AG04449 (cell line): Measurements from ENCODE around the gene ISOC2.

Source experiments
- CTCF ChIA-PET: fragments of 350-600 bp; formaldehyde crosslinking; extraction: SDS; loops from one replicate; lab custom pipeline; 2021; ENCODE audit warnings: antibody characterized with exemption; lab: Yijun Ruan, JAX
- POLR2A ChIA-PET: fragments of 400-600, 350-600 bp; formaldehyde crosslinking; extraction: SDS; loops from one replicate; lab custom pipeline; 2020; ENCODE audit warnings: antibody characterized with exemption, inconsistent platforms; lab: Yijun Ruan, JAX
- DNase-seq: peaks from one replicate; pipeline ENCODE4 v3.0.0-alpha.2; 2010; ENCODE audit warnings: low read depth, low spot score
- H3K4me3 ChIP-seq: 2 replicates; pipeline ENCODE4 v1.5.1; 2011; ENCODE audit warnings: low read depth, mild to moderate bottlenecking, control low read depth, low read length
- CTCF ChIP-seq: IDR thresholded peaks from one replicate; pipeline ENCODE4 v1.5.1; 2011; ENCODE audit warnings: mild to moderate bottlenecking, moderate library complexity, low read length, control low read depth, inconsistent platforms; ENCODE audit not compliant: insufficient read depth; ENCODE audit errors: missing control alignments

Gene ISOC2

GRCh38 chr19:55476100-55476775, 14.8 kb upstream of the ISOC2 start, which contains the start of gene ZNF628:
Gene ZNF628, plus strand, starts transcription at chr19:55476617. Its CDS starts 3,294 bp downstream, at chr19:55479911.
- no peak for TF ChIP-seq CTCF
- POLR2A ChIA-PET: interaction anchor here (0.8 to 3.2 kb wide), 7 partner anchors 9 to 217 kb away, joined by 3 to 44 read pairs (median 9); partner anchors contain the start of genes ISOC2, NAT14, PPP6R1 and SSC5D
- CTCF ChIA-PET: interaction anchor here (0.8 to 5.9 kb wide), 9 partner anchors 9 to 335 kb away, joined by 3 to 90 read pairs (median 5); partner anchors contain the start of genes SSC5D and ZNF865
- peak within 1 kb of the TSS; percentile 71 for H3K4me3 ChIP-seq
- DNase-seq: peak; percentile 77

GRCh38 chr19:55474269-55475265, 13.1 kb upstream of the ISOC2 start:
- POLR2A ChIA-PET: interaction anchor here (0.9 kb wide), 1 partner anchor 13 kb away, joined by 3 read pairs; no protein-coding TSS in a partner anchor

GRCh38 chr19:55473225-55474012, 12.0 kb upstream of the ISOC2 start:
- ChIA-PET POLR2A (no interaction called here), CTCF (interaction anchor here (5.9 kb wide), 1 partner anchor 31 kb away, joined by 38 read pairs; no protein-coding TSS in a partner anchor)
- no peak overlapping the region for H3K4me3 ChIP-seq
- DNase-seq: no peak
- no peak for TF ChIP-seq CTCF

More at GRCh38 chr19:55474269-55475265, 13.1 kb upstream of the ISOC2 start:
- no peak overlapping the region for H3K4me3 ChIP-seq
- DNase-seq: no peak
- no peak for TF ChIP-seq CTCF
- CTCF ChIA-PET: interaction anchor here (0.7 to 5.9 kb wide), 4 partner anchors 8 to 333 kb away, joined by 3 to 90 read pairs (median 20); no protein-coding TSS in a partner anchor

GRCh38 chr19:55472463-55472862, 11.0 kb upstream of the ISOC2 start:
- DNase-seq: no peak
- no peak overlapping the region for H3K4me3 ChIP-seq
- ChIA-PET CTCF (interaction anchor here (5.9 kb wide), 1 partner anchor 32 kb away, joined by 38 read pairs; no protein-coding TSS in a partner anchor), POLR2A (no interaction called here)
- no peak for TF ChIP-seq CTCF

- CTCF ChIA-PET: interaction anchor here (0.8 to 1.2 kb wide), 8 partner anchors 9 to 169 kb away, joined by 3 to 15 read pairs (median 3); partner anchors contain the start of genes ISOC2 and NAT14
- no peak for DNase-seq
- no peak overlapping the region for H3K4me3 ChIP-seq
- POLR2A ChIA-PET: interaction anchor here (0.8 kb wide), 1 partner anchor 10 kb away, joined by 3 read pairs; the partner anchor contains the start of gene ISOC2
- no peak for TF ChIP-seq CTCF
Observed at GRCh38 chr19:55471266-55471665, 9.8 kb upstream of the ISOC2 start.
